NCI-H748 (cell line): ENCODE measurements around the gene SSBP1.

Experiments used
- DNase-seq: peaks from one replicate; lab custom pipeline; 2025; ENCODE audit not compliant: unreplicated experiment; lab: John Stamatoyannopoulos, UW

The SSBP1 gene

GRCh38 chr7:141709318-141709717, 28.8 kb upstream of the SSBP1 start:
- peak; percentile 35 for DNase-seq

- peak; percentile 87 for DNase-seq
Measured at GRCh38 chr7:141709749-141710148, 28.4 kb upstream of the SSBP1 start.

- peak; percentile 39 for DNase-seq
Measured at GRCh38 chr7:141710301-141710700, 27.9 kb upstream of the SSBP1 start.

DNA sequence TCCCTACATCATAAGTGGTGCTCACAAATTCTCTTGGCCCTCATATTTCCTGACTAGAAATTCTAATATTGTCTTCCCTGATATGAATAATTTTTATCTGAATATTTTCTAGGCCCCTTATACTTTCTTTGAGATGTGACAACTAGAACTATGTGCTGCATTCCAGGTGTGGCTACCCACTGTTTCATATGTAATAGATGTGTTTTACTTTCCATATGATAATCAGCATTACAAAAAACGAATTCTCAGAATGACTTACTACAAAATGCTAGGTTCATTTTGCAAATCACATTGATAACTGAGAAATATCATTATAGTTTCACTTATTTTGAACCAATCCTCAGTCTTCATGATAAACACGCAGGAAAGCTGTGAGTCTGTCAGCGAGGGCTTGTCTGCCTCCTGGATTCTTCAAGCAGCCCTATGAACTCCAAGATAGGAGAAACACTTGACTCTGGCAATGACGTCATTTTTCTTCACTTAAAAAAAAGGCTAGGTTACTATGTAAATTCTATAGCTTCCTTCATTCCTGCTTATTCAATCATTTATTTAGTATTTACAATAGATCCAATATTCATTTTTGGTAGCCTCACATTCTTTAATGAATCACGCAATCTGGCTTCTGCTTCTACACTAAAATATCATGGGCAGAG, 25.4 kb upstream of the SSBP1 start:
- no peak for DNase-seq

DNA sequence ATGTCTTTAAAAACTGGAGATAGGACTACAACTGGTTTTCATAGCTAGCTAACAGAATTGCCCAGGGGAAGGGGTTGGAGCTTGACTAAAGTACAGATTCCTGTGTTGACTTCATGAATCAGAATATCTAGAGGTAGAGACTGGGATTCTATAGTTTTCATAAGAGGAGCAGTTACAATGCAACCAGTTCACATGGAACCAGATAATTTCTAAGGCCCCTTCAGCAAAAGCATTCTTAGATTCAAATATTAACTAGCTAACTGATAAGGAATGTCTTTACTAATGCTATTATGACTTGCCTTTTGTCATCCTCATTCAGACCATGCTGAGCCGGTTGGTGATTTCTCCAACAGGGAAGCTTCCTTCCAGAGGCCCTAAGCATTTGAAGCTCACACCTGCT, 24.3 kb upstream of the SSBP1 start:
- no peak for DNase-seq

DNA sequence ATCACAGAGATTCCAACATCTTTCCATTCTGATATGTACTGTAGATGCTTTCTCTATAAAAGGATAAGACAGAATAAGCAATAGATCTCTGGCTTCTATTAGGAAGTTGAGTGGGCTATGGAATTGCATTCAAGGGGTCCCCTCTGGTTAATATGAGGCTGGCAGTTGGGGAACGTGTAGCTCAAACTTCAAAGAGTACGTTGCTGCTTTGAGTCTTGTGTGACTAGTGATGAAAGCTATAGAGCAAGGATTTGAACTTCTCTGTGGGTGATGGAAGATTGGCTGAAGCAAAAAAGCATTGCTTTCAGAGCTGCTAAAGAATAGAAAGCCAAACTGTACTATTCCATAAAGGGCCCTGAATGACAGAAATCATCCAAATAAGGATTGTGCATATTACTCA, 23.6 kb upstream of the SSBP1 start:
- no peak for DNase-seq

DNA sequence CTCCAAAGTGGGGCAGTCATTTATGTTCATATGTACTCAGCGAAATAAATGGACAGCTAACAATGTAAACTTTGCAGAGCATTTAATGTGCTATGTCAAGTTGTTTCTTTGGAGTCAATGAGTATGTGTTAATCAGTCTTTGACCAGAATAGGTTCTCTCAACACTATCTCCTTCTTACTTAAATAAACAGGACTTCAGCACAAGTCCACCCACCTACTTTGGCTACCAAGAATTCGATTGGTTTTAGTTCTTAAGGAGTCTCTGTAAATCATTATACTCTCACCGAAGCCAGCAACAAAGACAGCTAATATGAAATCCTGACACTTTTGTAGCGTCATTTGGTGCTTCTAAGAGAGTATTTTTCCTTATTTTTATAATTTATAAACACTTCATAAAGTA, 23.1 kb upstream of the SSBP1 start:
- DNase-seq: no peak

GRCh38 chr7:141715794-141716689, 22.1 kb upstream of the SSBP1 start:
- DNase-seq: no peak

GRCh38 chr7:141717450-141717849, 20.7 kb upstream of the SSBP1 start:
- DNase-seq: no peak

GRCh38 chr7:141722529-141722928, 15.6 kb upstream of the SSBP1 start:
- DNase-seq: no peak

DNA sequence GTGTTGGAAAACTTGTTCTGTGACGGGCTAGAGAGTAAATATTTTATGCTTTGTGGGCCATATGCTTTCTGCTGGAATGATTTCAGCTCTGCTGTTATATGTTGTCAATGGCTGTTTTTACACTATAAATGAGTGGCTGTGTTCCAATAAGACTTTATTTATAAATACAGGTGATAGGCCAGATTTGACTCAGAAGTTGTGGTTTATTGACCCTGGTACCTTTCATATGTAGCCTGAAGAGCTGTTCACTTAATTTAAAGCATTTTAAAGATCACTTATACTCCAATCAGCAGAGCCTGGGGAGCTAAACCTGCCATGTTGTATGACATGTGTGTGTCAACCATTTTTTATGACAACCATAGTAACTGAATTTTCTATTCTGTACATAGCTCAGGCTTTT, 9.1 kb upstream of the SSBP1 start:
- no peak for DNase-seq

DNA sequence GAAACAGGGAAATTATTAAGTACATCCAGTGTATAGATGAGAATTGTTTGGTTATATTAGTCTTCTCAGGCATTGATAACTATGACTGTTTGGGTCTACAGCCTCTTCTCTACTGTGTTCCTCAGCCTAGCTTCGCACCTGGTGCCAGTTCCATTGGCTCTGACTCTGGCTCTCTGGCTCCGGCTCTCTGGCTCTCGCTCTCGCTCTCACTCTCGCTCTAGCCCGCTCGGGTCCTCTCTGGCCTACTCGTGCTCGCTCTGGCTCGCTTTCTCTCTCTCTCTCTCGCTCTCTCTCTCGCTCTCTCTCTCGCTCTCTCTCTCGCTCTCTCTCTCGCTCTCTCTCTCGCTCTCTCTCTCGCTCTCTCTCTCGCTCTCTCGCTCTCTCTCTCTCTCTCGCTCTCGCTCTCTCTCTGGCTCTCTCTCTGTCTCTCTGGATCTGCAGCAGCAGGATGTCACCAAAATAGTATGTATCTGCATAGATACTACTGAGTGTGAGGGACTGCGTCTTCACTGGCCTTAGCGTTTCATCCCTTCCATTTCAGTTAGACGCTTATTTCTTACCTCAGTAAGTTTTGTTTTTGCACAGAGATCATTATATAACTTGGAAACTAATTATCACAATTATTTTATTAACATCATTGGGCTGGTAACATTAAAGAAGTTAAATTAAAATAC, 6.5 kb upstream of the SSBP1 start:
- DNase-seq: no peak

DNA sequence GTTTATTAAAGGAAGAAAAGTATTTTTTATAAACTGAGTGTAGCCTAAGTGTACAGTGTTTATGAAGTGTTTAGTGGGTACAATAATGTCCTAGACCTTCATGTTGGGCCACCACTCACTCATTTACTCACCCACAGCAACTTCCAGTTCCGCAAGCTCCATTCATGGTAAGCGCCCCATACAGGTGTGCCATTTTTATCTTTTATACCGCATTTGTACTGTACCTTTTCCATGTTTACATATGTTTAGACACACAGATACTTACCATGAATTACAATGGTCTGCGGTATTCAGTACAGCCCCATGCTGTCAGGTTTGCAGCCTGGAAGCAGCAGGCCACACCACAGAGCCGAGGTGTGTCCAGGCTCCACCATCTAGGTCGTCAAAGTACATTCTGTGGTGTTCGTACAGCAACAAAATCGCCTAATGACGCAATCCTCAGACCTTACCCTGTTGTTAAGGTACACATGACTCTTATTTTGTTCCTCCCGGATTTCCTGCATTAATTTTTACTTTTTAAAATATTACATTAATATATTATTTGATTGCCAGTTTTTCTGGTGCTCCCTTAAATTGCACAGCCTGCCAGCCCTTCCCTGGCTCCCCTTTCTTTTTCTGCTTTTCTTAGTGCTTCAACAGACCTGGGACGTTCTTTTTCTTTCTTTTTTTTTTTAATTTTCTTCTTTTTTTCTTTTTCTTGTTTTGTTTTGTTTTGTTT, 881 bp upstream of the SSBP1 start:
- peak; percentile 66 for DNase-seq

DNA sequence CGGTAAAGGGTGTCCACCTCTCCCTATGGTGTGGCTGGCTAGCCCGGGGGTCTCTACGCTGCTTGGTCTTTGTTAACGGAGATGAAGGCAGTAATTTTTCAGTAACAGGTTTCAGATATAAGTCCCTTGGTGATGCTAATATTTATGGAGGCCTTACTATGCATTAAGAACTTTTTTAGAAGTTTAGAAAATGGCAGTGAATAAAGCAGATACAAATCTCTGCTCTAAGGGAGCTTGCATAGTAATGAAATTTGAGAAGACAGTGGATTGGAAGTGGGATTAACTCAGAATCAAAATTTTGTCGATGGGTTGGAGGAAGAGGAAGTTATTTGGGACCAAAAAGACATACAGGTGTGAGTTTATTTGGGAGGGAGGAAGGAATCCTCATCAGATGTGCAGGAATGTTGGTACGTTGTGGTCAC, 445 bp downstream of the SSBP1 start:
- DNase-seq: no peak

DNA sequence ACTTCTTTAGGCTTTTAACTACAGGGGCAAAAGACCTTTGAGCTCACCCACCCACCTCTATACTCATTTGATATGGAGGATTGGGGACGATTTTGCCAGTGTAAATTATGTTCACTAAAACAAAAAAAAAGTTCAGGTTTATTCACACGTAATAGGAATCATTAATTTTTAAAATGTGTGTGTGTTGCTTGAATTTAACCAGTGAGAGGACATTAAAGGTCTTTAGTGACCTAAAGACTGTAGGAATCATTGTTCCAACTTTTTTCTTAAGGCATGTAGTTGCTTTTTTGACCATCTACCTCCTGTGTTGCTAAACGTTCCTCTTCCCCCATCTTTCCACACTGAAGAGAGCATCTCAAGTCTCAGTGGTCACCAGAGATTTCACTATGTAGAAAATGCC, 1.1 kb downstream of the SSBP1 start:
- no peak for DNase-seq

- DNase-seq: no peak
Measured at GRCh38 chr7:141742229-141742628, 4.1 kb downstream of the SSBP1 start.

- DNase-seq: no peak
Measured at GRCh38 chr7:141744131-141744530, 6.0 kb downstream of the SSBP1 start.

DNA sequence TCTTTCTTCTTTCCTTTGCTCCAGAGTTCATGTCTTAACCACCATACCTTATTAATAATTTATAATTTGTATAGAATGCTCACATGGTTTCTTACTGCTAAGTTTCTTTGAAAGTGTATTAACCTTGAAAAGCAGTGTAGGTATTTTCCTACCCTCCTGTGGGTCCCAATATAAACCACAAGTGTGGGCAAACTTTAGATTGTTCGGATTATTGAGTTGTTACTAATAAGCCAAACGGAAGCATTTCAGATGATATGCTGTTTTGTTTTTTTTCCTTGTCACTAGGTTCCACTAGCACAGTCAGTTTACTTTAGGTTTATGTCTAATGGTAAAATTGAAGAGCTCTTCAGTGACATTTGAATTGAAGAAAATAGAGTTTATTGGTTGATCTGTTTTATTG, 10.2 kb downstream of the SSBP1 start:
- no peak for DNase-seq

GRCh38 chr7:141751904-141752303, 13.7 kb downstream of the SSBP1 start:
- DNase-seq: peak; percentile 26

GRCh38 chr7:141752634-141753033, 14.5 kb downstream of the SSBP1 start:
- no peak for DNase-seq

GRCh38 chr7:141754939-141755338, 16.8 kb downstream of the SSBP1 start:
- DNase-seq: peak; percentile 24
